ENCODE data around the gene FYB2. TPM values are rescaled to one million over a fixed set of nuclear protein-coding genes. Genes with fewer than 3 reads are reported as not detected.

The FYB2 gene
- total RNA-seq, 1 donor from 2014 or later, result 1.3 TPM

- no peak for DNase-seq (ENCODE audit: extremely low spot score, unreplicated experiment)
- no peaks in the 10 kb centered on the region for H3K9me3 Mint-ChIP-seq
- H3K4me3 Mint-ChIP-seq, result no peak overlapping the region
- H3K4me1 Mint-ChIP-seq (ENCODE audit: unreplicated experiment), result peaks cover 11% of the 10 kb centered on the region
- no peak overlapping the region for H3K27ac Mint-ChIP-seq
- H3K27me3 Mint-ChIP-seq, result peaks cover 15% of the 10 kb centered on the region
- no peak for TF ChIP-seq CTCF (conservative IDR thresholded peaks at IDR 0.05)
- H3K36me3 Mint-ChIP-seq, result no peaks in the 10 kb centered on the region
These were observed 24.3 kb upstream of the FYB2 start for GRCh38 chr1:56843544-56843943.

GRCh38 chr1:56838759-56839158 lies 19.6 kb upstream of the FYB2 start:
- DNase-seq (ENCODE audit: extremely low spot score, unreplicated experiment), result no peak
- Mint-ChIP-seq H3K27ac (no peak overlapping the region), H3K36me3 (no peaks in the 10 kb centered on the region), H3K4me3 (no peak overlapping the region), H3K27me3 (peaks cover 12% of the 10 kb centered on the region), H3K4me1 (ENCODE audit: unreplicated experiment) (no peaks in the 10 kb centered on the region), H3K9me3 (no peaks in the 10 kb centered on the region)
- no peak for TF ChIP-seq CTCF (conservative IDR thresholded peaks at IDR 0.05)

- H3K4me1 Mint-ChIP-seq (ENCODE audit: unreplicated experiment), result peaks cover under 1% of the 10 kb centered on the region
- TF ChIP-seq CTCF (conservative IDR thresholded peaks at IDR 0.05), result no peak
- no peak overlapping the region for H3K27ac Mint-ChIP-seq
- H3K4me3 Mint-ChIP-seq, result no peak overlapping the region
- no peaks in the 10 kb centered on the region for H3K36me3 Mint-ChIP-seq
- DNase-seq (ENCODE audit: extremely low spot score, unreplicated experiment), result no peak
- H3K27me3 Mint-ChIP-seq, result peaks cover 15% of the 10 kb centered on the region
- H3K9me3 Mint-ChIP-seq, result no peaks in the 10 kb centered on the region
These were observed 18.2 kb upstream of the FYB2 start for GRCh38 chr1:56837244-56837939.

- H3K9me3 Mint-ChIP-seq, result no peaks in the 10 kb centered on the region
- H3K27ac Mint-ChIP-seq, result no peak overlapping the region
- H3K4me3 Mint-ChIP-seq, result no peak overlapping the region
- H3K36me3 Mint-ChIP-seq, result no peaks in the 10 kb centered on the region
- DNase-seq (ENCODE audit: extremely low spot score, unreplicated experiment), result no peak
- no peak for TF ChIP-seq CTCF (conservative IDR thresholded peaks at IDR 0.05)
- peaks cover 11% of the 10 kb centered on the region for H3K4me1 Mint-ChIP-seq (ENCODE audit: unreplicated experiment)
- peaks cover 21% of the 10 kb centered on the region for H3K27me3 Mint-ChIP-seq
These were observed 17.2 kb upstream of the FYB2 start for GRCh38 chr1:56836359-56836758.

- Mint-ChIP-seq H3K9me3 (no peaks in the 10 kb centered on the region), H3K4me1 (ENCODE audit: unreplicated experiment) (peaks cover 11% of the 10 kb centered on the region), H3K27me3 (peaks cover 24% of the 10 kb centered on the region), H3K27ac (no peak overlapping the region), H3K4me3 (no peak overlapping the region), H3K36me3 (no peaks in the 10 kb centered on the region)
- no peak for TF ChIP-seq CTCF (conservative IDR thresholded peaks at IDR 0.05)
- DNase-seq (ENCODE audit: extremely low spot score, unreplicated experiment), result no peak
These were observed 16.5 kb upstream of the FYB2 start for GRCh38 chr1:56835657-56836056.

All from type B pancreatic cell (in vitro differentiated cells).